ENCODE measurements around the gene SLC7A6OS. TPM values are rescaled to one million over a fixed set of nuclear protein-coding genes. Genes with fewer than 3 reads are reported as not detected.

Gene SLC7A6OS
- total RNA-seq, 1 experiment from 2014 or later: 14.2 TPM

- ChIA-PET POLR2A (ENCODE audit: unreplicated experiment) (no interaction called here), CTCF (no interaction called here)
Observed at GRCh38 chr16:68345351-68345810, 34.6 kb upstream of the SLC7A6OS start.

GRCh38 chr16:68344252-68344651 lies 33.5 kb upstream of the SLC7A6OS start:
- intact Hi-C loops (cut with micrococcal nuclease; ENCODE audit: unreplicated experiment): no loop called here
- Histone ChIP-seq H3K4me2 (no peak overlapping the region), H3K79me2 (ENCODE audit: low read depth) (no peaks in the 10 kb centered on the region), H3K9me3 (ENCODE audit: insufficient read depth, low read depth) (no peaks in the 10 kb centered on the region), H3K27me3 (ENCODE audit: insufficient read depth, low read depth) (no peaks in the 10 kb centered on the region), H4K20me1 (ENCODE audit: insufficient read depth) (no peaks in the 10 kb centered on the region; the same call in 1 of the 2 replicates), H2AFZ (no peak overlapping the region), H3K9me2 (ENCODE audit: insufficient read depth) (no peaks in the 10 kb centered on the region), H3K4me1 (replicated peaks; ENCODE audit: insufficient read depth) (no peaks in the 10 kb centered on the region), H3F3A (ENCODE audit: insufficient read depth, low read depth) (no peaks in the 10 kb centered on the region), H3K4me3 (no peak overlapping the region), H3K27ac (no peak overlapping the region), H3K36me3 (ENCODE audit: low read depth) (no peaks in the 10 kb centered on the region; the same call in 1 of the 2 replicates)
- ChIA-PET POLR2A (ENCODE audit: unreplicated experiment) (no interaction called here), CTCF (no interaction called here)
- no peak for DNase-seq
- TF ChIP-seq EZH2 (IDR thresholded peaks at IDR 0.05; ENCODE audit: low read depth): no peak
- no peak for TF ChIP-seq CTCF (conservative IDR thresholded peaks at IDR 0.05)
- no TSS peak for BruUV-seq (replicated peaks)

More at GRCh38 chr16:68345351-68345810, 34.6 kb upstream of the SLC7A6OS start:
- H4K20me1 ChIP-seq (ENCODE audit: insufficient read depth): no peaks in the 10 kb centered on the region; the same call in 1 of the 2 replicates
- TF ChIP-seq EZH2 (IDR thresholded peaks at IDR 0.05; ENCODE audit: low read depth) (no peak), CTCF (conservative IDR thresholded peaks at IDR 0.05) (no peak)
- no peak overlapping the region for H3K4me2 ChIP-seq
- no peak for DNase-seq
- no peak overlapping the region for H3K27ac ChIP-seq
- intact Hi-C loops (cut with micrococcal nuclease; ENCODE audit: unreplicated experiment): no loop called here
- no peaks in the 10 kb centered on the region for H3K9me3 ChIP-seq (ENCODE audit: insufficient read depth, low read depth)
- no peaks in the 10 kb centered on the region for H3K4me1 ChIP-seq (replicated peaks; ENCODE audit: insufficient read depth)
- no peaks in the 10 kb centered on the region; the same call in 1 of the 2 replicates for H3K36me3 ChIP-seq (ENCODE audit: low read depth)
- no peaks in the 10 kb centered on the region for H3K27me3 ChIP-seq (ENCODE audit: insufficient read depth, low read depth)
- H3K4me3 ChIP-seq: no peak overlapping the region
- no peaks in the 10 kb centered on the region for H3K9me2 ChIP-seq (ENCODE audit: insufficient read depth)
- H3K79me2 ChIP-seq (ENCODE audit: low read depth): no peaks in the 10 kb centered on the region
- no TSS peak for BruUV-seq (replicated peaks)
- no peak overlapping the region for H2AFZ ChIP-seq
- no peaks in the 10 kb centered on the region for H3F3A ChIP-seq (ENCODE audit: insufficient read depth, low read depth)

- no peaks in the 10 kb centered on the region for H3K79me2 ChIP-seq (ENCODE audit: low read depth)
- ChIA-PET POLR2A (ENCODE audit: unreplicated experiment) (interaction anchor here (0.6 kb wide), 1 partner anchor 55 kb away, joined by 3 read pairs; no protein-coding TSS in a partner anchor), CTCF (no interaction called here)
- DNase-seq: no peak
- H3K27ac ChIP-seq: no peak overlapping the region
- H3K27me3 ChIP-seq (ENCODE audit: insufficient read depth, low read depth): no peaks in the 10 kb centered on the region
- no peaks in the 10 kb centered on the region for H3K9me3 ChIP-seq (ENCODE audit: insufficient read depth, low read depth)
- no TSS peak for BruUV-seq (replicated peaks)
- no peaks in the 10 kb centered on the region for H3F3A ChIP-seq (ENCODE audit: insufficient read depth, low read depth)
- H3K4me3 ChIP-seq: no peak overlapping the region
- no peak overlapping the region for H3K4me2 ChIP-seq
- TF ChIP-seq CTCF (conservative IDR thresholded peaks at IDR 0.05): no peak
- intact Hi-C loops (cut with micrococcal nuclease; ENCODE audit: unreplicated experiment): no loop called here
- H4K20me1 ChIP-seq (ENCODE audit: insufficient read depth): no peaks in the 10 kb centered on the region; the same call in 1 of the 2 replicates
- no peaks in the 10 kb centered on the region; the same call in 1 of the 2 replicates for H3K36me3 ChIP-seq (ENCODE audit: low read depth)
- H3K9me2 ChIP-seq (ENCODE audit: insufficient read depth): no peaks in the 10 kb centered on the region
- H2AFZ ChIP-seq: no peak overlapping the region
- H3K4me1 ChIP-seq (replicated peaks; ENCODE audit: insufficient read depth): no peaks in the 10 kb centered on the region
Observed at GRCh38 chr16:68343137-68343536, 32.4 kb upstream of the SLC7A6OS start.
